ENCODE data around the gene FILIP1. TPM values are rescaled to one million over a fixed set of nuclear protein-coding genes. Genes with fewer than 3 reads are reported as not detected.

The FILIP1 gene
- total RNA-seq, 2 experiments from 2014 or later = not detected

DNA sequence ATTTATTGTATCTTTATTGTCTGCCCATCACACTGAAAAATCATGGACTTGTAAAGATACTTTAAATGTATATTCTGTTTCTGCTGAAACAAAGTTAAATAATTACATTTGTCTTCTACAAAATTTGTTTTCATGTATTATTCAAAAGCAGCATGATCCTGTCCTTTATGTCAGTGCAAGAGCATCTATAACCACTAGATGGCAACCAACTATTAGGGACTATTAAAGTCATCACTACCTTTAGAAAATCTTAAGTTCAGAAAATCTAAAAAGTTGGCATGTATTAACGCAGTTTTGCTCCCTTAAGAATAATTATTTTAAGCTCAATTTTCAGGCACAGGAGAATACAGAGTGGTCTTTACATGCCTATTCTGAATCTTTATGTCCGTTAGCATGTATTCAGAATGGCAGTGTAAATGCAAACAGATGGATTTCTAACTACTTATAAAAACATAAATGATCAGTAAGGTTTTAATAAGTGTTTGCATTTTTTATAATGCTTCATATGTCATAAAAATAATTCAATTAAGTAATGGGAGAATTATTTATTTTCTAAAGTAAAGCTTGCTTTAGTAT, 226.8 kb downstream of the FILIP1 start:
- Histone ChIP-seq H3K79me2 (ENCODE audit: insufficient read depth, low read depth, low read length) (peaks cover 46% of the 10 kb centered on the region), H3K27ac (ENCODE audit: low read depth, low read length, poor library complexity, severe bottlenecking) (no peak overlapping the region), H2AFZ (ENCODE audit: low read length) (no peak overlapping the region), H3K4me2 (ENCODE audit: low read length) (no peak overlapping the region), H3K9me2 (ENCODE audit: insufficient read depth, low read length) (no peaks in the 10 kb centered on the region), H3K36me3 (ENCODE audit: insufficient read depth, low read length) (peaks cover 51% of the 10 kb centered on the region), H3K4me1 (ENCODE audit: insufficient read depth, low read length, poor library complexity, severe bottlenecking) (no peaks in the 10 kb centered on the region), H3K9me3 (ENCODE audit: low read length) (peaks cover 3% of the 10 kb centered on the region; the same call in 1 of the 2 replicates), H4K20me1 (ENCODE audit: insufficient read depth, low read length) (0 out of 2 replicates have a peak, but pooled peaks cover 14% of the 10 kb centered on the region), H3K4me3 (ENCODE audit: low read depth, low read length, poor library complexity, severe bottlenecking) (no peak overlapping the region)
- POLR2A ChIA-PET = interaction anchor here (0.5 to 1.2 kb wide), 8 partner anchors 12 to 446 kb away, joined by 3 to 6 read pairs (median 3); partner anchors contain the start of gene COX7A2
- CTCF ChIA-PET (ENCODE audit: unreplicated experiment) = no interaction called here
- TF ChIP-seq, protein P1, sequence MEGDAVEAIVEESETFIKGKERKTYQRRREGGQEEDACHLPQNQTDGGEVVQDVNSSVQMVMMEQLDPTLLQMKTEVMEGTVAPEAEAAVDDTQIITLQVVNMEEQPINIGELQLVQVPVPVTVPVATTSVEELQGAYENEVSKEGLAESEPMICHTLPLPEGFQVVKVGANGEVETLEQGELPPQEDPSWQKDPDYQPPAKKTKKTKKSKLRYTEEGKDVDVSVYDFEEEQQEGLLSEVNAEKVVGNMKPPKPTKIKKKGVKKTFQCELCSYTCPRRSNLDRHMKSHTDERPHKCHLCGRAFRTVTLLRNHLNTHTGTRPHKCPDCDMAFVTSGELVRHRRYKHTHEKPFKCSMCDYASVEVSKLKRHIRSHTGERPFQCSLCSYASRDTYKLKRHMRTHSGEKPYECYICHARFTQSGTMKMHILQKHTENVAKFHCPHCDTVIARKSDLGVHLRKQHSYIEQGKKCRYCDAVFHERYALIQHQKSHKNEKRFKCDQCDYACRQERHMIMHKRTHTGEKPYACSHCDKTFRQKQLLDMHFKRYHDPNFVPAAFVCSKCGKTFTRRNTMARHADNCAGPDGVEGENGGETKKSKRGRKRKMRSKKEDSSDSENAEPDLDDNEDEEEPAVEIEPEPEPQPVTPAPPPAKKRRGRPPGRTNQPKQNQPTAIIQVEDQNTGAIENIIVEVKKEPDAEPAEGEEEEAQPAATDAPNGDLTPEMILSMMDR (conservative IDR thresholded peaks at IDR 0.05; ENCODE audit: low read length) = peak; percentile 97
- no peak for TF ChIP-seq EZH2phosphoT487 (IDR thresholded peaks at IDR 0.05; ENCODE audit: borderline replicate concordance, low read depth, low read length)
- no TSS peak for BruUV-seq (replicated peaks)
- intact Hi-C loops (cut with micrococcal nuclease; ENCODE audit: unreplicated experiment) = loop anchor here (2.0 kb wide), 1 partner anchor 260 kb away; no protein-coding TSS in a partner anchor
- peak; percentile 63 for DNase-seq (ENCODE audit: low spot score)

DNA sequence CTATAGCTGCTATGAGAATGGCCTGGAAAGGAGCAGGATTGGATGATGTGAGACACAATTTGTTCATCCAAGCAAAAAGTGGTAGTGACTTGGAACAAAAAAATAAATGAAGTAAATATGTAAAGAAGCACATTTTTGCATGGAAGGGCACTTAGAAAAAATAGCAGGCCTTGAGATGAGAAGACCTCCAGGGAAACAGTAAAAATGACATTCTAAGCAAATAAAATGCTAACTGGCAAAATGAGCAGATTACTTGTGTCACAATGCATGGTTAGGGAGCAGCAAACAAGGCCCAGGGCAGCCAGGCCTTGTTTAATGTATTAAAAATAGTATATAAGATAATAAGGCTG, 230.2 kb downstream of the FILIP1 start:
- Histone ChIP-seq H3K4me1 (ENCODE audit: insufficient read depth, low read length, poor library complexity, severe bottlenecking) (no peaks in the 10 kb centered on the region), H3K27ac (ENCODE audit: low read depth, low read length, poor library complexity, severe bottlenecking) (no peak overlapping the region), H2AFZ (ENCODE audit: low read length) (no peak overlapping the region), H3K4me2 (ENCODE audit: low read length) (no peak overlapping the region), H3K36me3 (ENCODE audit: insufficient read depth, low read length) (peaks cover 67% of the 10 kb centered on the region), H3K4me3 (ENCODE audit: low read depth, low read length, poor library complexity, severe bottlenecking) (no peak overlapping the region), H3K9me3 (ENCODE audit: low read length) (no peaks in the 10 kb centered on the region), H3K9me2 (ENCODE audit: insufficient read depth, low read length) (no peaks in the 10 kb centered on the region), H3K79me2 (ENCODE audit: insufficient read depth, low read depth, low read length) (peaks cover 26% of the 10 kb centered on the region; the same call in 1 of the 2 replicates), H4K20me1 (ENCODE audit: insufficient read depth, low read length) (0 out of 2 replicates have a peak, but pooled peaks cover 14% of the 10 kb centered on the region)
- CTCF ChIA-PET (ENCODE audit: unreplicated experiment) = no interaction called here
- DNase-seq (ENCODE audit: low spot score) = no peak
- BruUV-seq (replicated peaks) = no TSS peak
- POLR2A ChIA-PET = interaction anchor here (1.2 kb wide), 2 partner anchors 9 to 11 kb away, joined by 6 to 9 read pairs; no protein-coding TSS in a partner anchor
- intact Hi-C loops (cut with micrococcal nuclease; ENCODE audit: unreplicated experiment) = no loop called here
- TF ChIP-seq EZH2phosphoT487 (IDR thresholded peaks at IDR 0.05; ENCODE audit: borderline replicate concordance, low read depth, low read length) = no peak
- TF ChIP-seq, protein P1 (conservative IDR thresholded peaks at IDR 0.05; ENCODE audit: low read length) = no peak

Measured in OCI-LY7 (cell line).